ENCODE measurements around the gene ELP1.

DNA sequence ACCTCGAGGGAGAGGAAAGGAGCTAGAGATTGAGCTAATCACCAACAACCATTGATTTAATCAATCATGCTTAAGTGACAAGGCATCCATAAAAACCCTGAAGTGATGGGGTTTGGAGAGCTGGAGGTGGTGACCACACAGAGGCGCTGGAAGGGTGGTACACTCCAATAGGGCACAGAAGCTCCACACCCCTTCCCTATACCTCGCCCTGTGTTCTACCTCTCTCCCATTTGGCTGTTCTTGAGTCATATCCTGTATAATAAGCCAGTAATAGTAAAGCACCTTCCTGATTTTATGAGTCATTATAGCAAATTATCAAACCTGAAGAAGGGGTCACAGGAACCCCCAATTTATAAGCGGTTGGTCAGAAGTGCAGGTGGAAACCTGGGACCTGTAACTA lies 96.4 kb downstream of the ELP1 start:
- TF ChIP-seq CTCF (conservative IDR thresholded peaks at IDR 0.05; ENCODE audit: low read depth, low read length) (no peak), EZH2 (IDR thresholded peaks at IDR 0.05; ENCODE audit: borderline replicate concordance, low read depth, low read length, poor library complexity, severe bottlenecking) (no peak)
